HPDE6-E6E7 (cell line): ENCODE measurements around the gene TNRC6C.

Experiments used
- DNase-seq: peaks from one replicate; pipeline ENCODE4 v3.0.0; 2011; ENCODE audit warnings: missing footprints; ENCODE audit errors: extremely low spot score

The TNRC6C gene

DNA sequence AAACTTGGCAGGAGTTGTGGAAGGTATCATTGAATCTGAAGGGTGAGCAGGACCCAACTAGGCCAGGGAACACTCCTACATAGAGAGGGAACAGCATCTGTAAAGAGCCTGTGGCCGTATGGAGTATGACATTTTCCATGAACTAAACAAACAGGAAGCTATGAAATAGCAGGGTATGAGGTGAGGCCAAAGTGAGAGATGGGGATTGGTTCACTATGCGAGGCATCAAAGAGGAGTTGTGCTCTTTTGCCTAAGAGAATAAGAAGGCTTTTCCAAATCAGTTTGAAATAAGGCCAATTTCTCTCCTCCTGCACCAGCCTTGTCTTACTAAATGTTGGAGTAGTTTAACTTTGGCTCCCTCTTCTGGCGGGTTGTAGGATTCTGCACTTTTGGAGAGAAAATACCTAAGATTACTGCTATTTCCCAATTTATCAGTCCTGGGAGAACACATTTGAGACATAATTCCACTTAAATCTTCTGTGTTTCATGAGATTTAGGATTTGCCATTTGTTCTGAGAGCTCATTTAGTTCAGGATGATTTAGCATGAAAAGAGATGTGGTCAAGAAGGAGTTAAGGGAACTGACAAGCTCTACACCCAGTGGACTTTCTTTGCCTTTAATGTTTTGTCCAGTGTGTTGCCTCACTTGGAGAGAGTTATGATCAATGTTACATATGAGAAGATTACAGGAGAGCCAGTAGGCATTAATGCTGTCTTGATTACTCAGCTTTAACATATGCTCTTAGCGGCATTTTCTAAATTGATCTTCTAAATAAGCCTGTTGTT, 55.4 kb downstream of the TNRC6C start:
- DNase-seq = peak; percentile 39

DNA sequence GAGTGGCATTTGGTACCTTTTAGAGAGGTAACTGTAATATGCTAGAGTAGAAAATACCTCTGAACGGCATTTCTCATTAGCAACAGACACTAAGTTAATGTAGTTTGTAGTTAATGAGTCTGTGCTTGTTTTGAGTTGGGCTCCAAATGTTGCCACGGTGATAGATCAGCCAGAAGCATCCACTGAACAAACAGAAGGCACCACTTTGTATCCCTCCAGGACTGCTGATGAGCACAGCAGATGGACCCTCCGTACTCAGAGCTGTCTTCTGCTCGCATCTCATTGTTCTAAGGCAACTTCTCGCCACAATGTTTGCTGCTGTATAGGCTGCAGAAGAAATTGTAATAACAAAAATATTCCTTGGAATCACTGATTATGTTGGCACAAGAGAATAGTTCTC, 56.1 kb downstream of the TNRC6C start:
- DNase-seq = no peak

DNA sequence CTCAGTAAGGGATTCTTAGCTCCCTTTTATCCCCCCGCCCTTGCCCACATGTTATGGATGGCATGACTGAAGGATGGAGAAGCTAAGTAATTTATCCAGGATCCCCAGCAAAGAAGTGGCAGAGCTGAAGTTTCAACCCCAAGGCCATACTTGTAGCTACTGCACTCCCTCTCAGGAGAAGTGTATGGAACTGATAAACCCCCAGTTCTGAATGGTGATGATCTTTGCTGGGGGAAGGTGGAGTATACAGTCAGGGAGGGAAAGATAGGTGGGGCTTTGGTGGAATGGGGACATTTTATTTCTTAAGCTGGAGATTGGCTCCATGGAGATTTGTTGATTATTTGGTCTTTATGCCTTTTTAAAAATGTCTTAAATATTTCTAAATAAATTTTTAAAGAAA, 58.3 kb downstream of the TNRC6C start:
- DNase-seq = no peak

DNA sequence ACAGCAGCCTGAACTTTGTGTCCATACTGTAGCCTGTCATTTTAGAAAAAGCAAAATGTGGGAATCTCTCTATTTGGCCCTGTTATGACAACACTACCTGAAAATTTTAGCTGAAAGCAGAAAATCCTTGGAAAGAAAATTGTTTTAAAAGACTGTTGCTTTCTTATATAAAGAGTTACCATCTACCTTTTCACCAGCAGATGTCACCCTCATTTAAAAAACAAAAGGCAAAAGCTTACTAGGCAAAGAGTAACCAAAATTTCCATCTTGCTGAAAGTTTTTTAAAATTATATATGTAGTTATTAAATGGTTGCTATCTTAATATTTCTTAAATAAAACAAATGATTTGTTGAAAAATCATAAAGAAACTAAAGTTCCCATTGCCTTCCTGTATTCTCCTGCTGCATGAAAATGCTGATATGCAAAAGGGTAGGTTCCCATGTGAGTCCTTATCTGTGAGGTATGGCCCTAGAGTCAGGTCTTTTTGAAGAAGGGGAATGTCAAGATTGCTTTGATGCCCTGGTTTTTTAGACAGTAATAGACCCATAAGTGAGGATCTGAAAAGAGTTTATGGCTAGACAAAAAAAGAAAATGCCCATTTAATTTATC, 61.0 kb downstream of the TNRC6C start:
- no peak for DNase-seq

DNA sequence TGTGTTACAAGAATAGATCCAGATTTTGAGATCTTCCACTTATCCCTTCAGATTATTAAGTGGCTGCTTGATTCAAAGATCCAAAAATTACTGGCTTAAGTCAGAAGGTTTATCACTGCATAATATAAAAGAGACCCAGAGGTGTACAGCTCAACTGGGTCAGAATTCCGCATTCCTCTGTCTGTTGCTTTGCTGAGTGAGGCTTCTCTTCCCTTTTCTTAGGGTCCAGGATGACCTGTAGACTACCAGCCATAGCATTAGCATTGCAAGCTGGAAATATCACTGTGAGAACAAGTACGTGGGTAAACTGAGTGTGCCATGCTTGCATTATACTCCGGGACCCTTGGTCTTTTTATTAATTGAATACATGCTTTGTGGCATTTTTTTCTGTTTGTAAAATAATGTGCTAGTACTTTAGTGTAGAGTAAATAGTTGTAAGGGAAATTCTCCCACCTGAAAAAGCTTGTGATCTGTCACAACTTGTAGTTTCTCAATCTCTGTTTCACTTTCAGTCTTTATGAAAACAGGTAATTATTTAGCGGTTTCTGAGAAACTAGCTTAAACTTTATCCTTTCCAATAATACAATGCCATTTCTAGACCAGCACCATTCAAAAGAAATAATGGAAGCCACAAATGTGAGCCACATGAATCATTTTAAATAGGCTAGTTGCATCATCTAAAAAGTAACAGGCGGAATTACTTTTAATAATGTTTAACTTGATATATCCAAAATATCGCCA, 61.6 kb downstream of the TNRC6C start:
- DNase-seq = no peak

DNA sequence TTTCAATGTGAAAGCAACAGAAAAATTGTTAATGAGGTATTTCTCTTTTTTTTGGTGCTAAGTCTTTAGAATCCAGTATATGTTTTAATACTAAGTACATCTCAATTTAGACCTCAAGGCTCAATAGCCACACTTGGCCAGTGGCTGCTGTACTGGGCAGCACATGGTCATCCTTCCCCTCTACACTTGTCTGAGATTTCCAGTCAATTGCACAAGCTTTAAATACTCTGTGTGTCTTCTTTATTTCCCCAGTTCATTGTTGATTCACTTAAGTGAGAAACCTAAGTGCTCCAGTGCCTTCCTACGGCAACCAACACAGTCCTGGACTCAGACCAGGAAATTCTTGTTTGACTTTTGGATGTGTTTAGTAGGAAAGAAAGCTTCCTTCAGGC, 62.2 kb downstream of the TNRC6C start:
- DNase-seq = no peak

DNA sequence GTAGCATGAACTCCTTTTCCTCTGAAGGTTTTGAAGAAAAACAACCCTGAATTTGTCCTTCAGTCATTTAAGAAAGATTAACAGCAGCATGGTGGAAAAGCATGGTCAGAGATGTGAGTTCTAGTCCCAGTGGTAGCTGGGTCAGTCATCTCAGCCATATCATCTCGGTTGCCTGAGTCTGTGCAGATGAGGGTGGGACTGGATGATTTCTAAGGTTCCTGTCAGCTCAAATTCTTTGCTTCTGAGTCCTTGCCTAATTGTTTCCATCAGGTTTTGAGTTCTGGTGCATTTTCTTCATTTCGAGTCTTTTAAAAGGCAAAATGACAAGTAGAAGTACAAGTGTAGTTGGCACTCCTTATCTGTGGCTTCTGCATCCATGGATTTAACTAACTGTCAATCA, 63.9 kb downstream of the TNRC6C start:
- DNase-seq = no peak

DNA sequence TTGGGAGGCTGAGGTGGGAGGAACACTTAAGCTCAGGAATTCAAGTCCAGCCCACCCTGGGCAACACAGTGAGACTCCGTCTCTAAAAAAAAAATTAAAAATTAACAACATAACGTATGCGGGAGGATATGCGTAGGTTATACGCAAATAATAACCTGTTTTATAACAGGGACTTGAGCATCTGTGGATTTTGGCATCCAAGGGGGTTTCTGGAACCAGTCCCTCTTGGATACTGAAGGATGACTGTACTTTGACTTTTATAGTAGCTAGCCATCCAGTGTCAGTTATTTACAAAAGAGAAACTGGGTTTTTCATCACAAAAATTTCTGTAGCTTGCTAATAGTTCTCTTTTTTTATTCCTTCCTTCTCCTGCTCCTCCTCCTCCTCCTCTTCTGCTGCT, 64.5 kb downstream of the TNRC6C start:
- no peak for DNase-seq

DNA sequence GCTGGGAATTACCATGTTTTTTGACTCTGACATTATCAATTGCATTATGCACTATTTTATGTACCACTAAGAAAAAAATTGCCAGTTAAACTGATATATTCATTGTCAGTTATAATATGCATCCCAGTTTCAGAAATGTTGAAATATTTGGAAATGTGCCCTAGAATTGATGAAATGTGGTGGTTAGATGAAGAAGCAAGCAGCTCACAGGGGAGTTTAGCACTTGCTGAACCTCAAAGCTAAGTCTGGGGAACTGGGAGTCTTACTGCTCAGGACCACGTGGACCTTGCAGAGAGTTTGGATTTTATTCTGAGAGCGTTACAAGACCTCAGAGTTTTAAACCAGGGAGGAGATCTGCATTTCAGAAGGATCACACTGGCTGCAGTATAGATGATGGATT, 67.9 kb downstream of the TNRC6C start:
- no peak for DNase-seq

DNA sequence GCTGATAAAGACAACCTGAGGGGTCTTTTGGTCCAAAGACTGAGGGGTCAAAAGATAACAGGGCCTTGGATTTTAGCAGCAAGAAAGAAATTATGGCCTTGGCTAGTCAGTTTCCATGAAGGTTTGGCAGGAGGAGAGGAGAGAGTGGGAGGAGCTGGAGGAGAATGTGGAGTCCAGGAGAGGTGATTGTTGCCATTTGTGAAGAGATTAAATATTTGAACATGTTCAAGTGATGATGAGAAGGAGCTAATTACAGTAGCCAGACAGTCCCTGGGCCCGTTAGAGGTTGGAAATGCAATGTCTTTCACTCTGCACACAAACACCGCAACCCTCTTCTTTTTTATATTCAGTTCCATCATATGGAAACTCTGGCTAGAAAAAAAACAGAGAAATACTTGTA, 68.6 kb downstream of the TNRC6C start:
- no peak for DNase-seq

DNA sequence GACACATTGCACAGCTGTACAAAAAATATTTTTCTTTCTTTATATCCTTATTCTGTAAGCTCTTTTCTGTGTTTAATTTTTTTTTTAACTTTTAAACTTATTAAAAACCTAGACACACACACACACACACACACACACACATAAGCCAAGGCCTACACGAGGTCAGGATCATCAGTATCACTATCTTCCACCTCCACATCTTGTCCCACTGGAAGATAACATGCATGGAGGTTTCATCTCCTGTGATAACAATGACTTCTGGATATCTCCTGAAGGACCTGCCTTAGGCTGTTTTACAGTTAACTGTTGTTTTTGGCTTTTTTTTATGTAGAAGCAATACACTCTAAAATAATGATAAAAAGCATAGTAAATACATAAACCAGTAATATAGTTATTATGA, 71.2 kb downstream of the TNRC6C start:
- DNase-seq = no peak

DNA sequence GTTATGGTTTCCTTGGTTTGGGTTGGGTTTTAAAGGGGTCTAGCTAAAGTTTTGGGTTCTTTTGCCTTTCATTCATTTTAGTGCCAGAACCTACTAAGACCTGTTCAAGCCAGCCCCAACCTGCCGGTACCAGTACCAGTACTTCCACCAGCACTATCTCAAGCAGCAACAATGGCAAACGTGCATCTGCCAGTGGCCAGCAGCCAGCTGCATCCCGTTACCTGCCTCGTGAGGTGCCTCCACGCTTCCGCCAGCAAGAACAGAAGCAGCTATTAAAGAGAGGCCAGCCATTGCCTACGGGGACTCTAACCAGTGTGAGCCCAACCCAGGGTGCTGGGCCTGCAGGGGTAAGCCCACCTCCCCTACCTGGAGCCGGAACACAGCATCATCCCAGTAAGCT, 72.9 kb downstream of the TNRC6C start:
- DNase-seq = no peak

DNA sequence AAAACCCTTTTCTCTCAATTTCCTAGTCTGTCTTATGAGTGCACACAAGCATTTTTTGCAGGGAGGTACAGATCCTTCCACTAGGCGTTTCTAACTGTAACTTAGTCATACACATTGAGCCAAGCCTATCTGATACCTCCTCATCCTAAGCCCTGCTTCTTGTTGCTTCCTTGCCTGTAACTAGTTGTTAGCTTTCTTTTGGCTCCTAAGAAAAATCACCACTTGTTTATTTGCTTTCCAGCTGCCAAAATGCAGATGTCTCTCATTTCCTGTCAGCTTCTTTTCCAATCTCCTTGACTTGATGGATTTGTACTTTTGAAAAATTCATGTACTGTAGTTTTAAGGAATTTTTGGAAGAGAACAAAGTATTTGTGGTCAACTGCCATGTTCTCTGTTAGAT, 73.7 kb downstream of the TNRC6C start:
- DNase-seq = no peak

DNA sequence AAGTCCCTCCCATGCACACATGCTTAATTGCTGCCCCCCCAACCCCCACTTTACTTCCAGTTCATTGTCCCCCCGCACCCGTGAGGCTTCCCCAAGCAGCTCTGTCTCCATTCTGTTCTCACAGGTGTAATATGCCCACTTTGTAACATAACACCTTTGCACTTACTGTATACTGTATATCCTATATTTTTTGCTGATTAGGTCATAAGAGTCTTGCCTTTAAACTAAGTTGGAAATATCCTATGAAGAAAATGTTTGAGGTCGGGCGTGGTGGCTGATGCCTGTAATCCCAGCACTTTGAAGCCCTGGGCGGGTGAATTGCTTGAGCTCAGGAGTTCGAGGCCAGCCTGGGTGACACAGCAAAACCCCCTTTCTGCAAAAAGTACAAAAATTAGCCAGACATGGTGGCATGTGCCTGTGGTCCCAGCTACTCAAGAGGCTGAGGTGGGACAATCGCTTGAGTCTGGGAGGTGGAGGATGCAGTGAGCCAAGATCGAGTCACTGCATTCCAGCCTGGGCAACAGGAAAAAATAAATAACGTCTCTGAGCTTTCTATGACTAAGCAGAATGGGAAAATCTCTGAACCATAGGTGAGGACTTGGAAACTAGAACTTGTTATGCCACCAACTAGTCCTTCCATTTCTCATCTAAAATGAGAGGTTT, 76.1 kb downstream of the TNRC6C start:
- DNase-seq = no peak

DNA sequence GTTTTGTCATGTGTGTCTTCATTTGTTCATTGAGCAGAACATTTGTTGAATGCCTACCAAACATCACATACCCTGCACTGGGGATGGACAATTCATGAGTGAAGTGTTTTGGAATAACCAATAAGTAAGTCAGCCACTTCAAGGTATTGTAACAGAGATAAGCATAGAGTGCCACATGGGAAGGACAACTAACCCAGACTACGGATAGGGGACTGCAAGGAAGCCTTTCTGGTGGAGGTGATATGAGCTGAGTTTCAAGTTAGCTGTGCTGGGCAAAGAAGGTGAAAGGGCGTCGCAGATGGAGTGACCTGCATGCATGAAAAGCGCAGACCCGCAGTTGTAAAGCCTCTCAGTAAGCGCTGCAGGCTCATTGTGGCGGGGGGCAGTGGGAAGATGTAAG, 78.8 kb downstream of the TNRC6C start:
- DNase-seq = no peak

DNA sequence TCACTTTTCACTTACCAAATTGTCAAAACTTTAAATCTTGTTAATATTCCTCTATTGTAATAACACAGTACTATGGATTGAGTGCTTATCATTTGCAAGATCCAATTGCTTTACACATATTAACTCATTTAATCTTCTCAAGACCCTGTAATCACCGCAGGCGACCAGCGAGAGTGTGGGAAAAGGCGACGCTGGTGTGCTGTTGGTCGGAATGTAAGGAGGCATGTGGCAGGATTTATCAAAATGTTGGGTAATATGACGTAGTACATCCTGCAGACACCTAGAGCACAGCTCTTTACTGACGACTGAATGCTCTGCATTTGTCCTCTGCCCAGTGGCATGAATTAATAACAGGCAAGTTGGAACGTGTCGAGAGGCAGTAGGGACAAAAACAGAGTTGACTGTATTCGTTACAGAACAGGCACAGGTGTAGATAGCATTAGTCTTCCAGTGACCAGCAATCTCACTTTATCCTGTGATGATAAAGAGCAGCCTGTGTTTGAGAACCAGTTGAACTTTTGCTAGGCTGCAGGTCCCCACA, 80.3 kb downstream of the TNRC6C start:
- no peak for DNase-seq

DNA sequence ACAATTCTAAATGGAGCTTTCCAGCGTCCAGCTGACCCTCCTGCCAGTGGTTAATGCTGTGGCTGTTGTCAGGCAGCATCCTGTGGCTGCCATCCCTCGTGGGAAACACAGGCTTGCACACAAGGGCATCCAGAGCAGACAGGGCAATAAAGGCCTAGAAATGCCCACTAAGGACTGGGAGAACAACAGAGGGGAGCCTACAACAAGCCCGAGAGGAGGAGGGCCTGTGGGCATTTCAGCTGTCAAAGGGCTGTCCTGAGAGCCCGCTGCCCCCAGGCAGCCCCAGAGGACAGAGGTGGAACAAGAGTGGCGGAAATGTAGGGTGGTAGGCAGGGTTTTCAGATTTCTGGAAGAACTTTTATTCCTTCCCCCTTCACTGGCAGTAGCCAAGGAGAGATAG, 81.1 kb downstream of the TNRC6C start:
- DNase-seq = no peak

DNA sequence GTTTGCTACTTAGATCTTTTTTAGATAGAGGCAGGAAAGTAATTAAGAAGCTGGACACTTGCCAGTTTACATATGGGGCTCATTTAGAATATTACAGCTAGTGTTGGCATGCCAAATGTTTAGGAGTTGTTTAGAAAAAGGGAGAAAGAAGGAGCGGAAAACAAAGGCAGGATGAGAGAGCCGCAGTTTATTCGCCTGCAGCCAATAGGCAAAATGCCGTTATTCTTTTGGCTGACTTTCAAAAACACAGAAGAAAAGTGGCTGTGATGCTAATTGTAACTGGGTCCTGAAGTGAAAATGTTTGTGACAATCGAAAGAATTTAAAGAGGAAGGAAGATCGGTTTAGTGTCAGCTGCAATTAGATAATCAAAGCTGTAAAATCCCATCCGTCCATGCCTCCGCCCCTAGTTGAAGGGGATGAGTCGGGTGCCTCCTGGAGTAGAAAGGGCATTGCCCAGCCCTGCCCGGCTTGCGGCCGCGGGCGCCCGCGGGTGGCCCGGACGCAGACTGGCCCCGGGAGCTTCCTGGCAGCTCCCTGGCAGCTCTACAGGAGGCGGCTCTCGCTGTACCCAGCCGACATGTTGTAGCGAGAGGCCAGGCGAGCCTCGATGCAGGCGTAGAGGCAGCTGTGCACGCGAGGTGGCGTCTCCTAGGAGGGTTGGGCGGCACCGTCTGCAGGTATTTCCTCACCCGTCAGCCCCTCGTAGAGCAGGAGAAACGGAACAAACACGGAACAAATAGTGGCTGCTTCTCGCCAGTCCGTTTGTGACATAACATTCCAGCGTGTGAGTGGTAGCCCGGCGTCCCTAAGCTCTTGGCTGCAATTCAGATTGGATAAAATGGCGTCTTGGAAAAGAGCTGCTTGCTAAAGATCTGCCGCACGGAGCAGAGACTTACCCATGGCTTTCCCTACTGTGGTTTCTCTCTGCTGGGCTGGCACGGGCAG, 82.2 kb downstream of the TNRC6C start:
- peak; percentile 20 for DNase-seq

DNA sequence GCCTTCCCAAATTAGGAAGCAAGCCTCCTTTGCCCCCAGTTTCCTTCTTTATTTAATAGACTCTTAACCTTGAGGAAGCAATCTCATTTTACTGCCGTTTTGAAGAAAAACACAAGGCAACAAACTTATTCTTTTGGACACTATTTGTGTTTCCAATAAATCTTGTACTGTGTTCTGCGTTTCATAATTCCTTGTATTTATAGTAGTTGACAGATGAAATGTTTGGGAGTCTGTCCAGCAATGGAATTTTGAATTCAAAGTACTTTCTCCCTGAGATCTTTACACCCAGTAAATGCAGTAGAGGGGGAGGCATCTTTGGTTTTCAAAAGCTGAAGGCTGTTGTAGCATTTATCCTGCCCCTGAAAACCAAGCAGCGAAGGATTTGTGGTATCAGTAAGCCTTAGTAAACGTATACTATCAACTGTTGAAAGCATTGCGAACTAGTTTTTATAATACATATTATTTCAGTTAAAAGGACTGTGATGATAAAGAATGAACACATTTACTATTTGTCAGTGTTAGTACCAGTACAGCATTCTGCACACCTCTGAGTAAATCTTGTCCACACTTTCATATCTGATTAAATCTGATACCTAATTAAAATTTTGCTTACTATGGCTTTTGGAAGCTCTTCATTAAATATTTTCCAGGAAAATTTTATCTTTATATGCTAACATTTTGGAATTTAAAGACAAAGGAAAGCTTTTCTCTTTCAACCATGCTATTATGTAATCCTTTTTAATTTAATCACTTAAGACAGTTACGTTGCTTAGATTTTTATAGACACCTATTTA, 83.1 kb downstream of the TNRC6C start:
- DNase-seq = no peak

DNA sequence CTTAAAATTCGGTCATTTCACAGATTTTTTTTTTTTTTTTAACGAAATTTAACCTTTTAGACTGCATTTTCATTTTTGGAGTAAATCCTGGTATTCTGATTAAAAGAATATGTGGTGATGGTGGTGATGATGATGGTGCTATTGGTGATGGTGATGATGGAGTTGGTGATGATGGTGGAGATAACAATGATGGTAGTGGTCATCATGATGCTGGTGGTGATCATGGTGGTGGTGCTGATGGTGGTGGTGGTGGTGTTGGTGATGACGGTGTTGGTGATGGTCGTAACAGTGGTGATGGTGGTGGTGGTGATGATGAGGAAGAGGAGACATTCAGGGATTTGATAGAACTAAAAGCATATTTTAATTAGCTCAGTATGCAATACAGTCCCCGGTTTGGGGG, 84.0 kb downstream of the TNRC6C start:
- DNase-seq = no peak
